SIG-M5 treated with dmso at 0.1 percent for 504 hours (cell line): ENCODE results near the gene C3orf85.
"Not testable (repeated sequence)": the region's sequence is repeated elsewhere in the genome, so short reads cannot be mapped to it uniquely, and the experiment has no call there.

Experiments used
- DNase-seq: peaks from one replicate; lab custom pipeline; 2025; ENCODE audit not compliant: unreplicated experiment; lab: John Stamatoyannopoulos, UW

The C3orf85 gene

GRCh38 chr3:109136523-109136922, at the start of gene C3orf85:
Gene C3orf85 (plus strand): TSS chr3:109136719. CDS start chr3:109136848, 129 bp downstream.
- DNase-seq: no peak

- DNase-seq: no peak
These were observed 47.3 kb upstream of the C3orf85 start for GRCh38 chr3:109089265-109089664.

- DNase-seq: no peak
These were observed 44.7 kb upstream of the C3orf85 start for GRCh38 chr3:109091846-109092245.

GRCh38 chr3:109093561-109093960, 43.0 kb upstream of the C3orf85 start:
- no peak for DNase-seq

GRCh38 chr3:109095166-109095565, 41.4 kb upstream of the C3orf85 start:
- DNase-seq: no peak

- DNase-seq: peak; percentile 36
These were observed 38.4 kb upstream of the C3orf85 start for GRCh38 chr3:109098079-109098644.

GRCh38 chr3:109109574-109109973, 26.9 kb upstream of the C3orf85 start:
- no peak for DNase-seq

- no peak for DNase-seq
These were observed 23.4 kb upstream of the C3orf85 start for GRCh38 chr3:109112946-109113760.

GRCh38 chr3:109114746-109115145, 21.8 kb upstream of the C3orf85 start:
- no peak for DNase-seq

- DNase-seq: no peak
These were observed 21.1 kb upstream of the C3orf85 start for GRCh38 chr3:109115451-109115850.

GRCh38 chr3:109116031-109116430, 20.5 kb upstream of the C3orf85 start:
- DNase-seq: no peak

GRCh38 chr3:109117939-109118338, 18.6 kb upstream of the C3orf85 start, which contains the start of gene MORC1:
Gene MORC1 (minus strand): TSS chr3:109118134. CDS start chr3:109118059, 75 bp downstream.
- DNase-seq: no peak

- DNase-seq: no peak
These were observed 17.9 kb upstream of the C3orf85 start for GRCh38 chr3:109118584-109118983.

GRCh38 chr3:109122690-109123089, 13.8 kb upstream of the C3orf85 start:
- peak; percentile 23 for DNase-seq

- no peak for DNase-seq
These were observed 10.6 kb upstream of the C3orf85 start for GRCh38 chr3:109125902-109126301.

GRCh38 chr3:109127553-109127952, 9.0 kb upstream of the C3orf85 start:
- DNase-seq: no peak

- DNase-seq: no peak
These were observed 5.2 kb upstream of the C3orf85 start for GRCh38 chr3:109131276-109131675.

- DNase-seq: no peak
These were observed 3.6 kb upstream of the C3orf85 start for GRCh38 chr3:109132801-109133473.

- not testable (repeated sequence) for DNase-seq
These were observed 3.1 kb upstream of the C3orf85 start for GRCh38 chr3:109133474-109133816.

GRCh38 chr3:109137761-109138160, 1.2 kb downstream of the C3orf85 start:
- DNase-seq: no peak

- DNase-seq: no peak
These were observed 3.8 kb downstream of the C3orf85 start for GRCh38 chr3:109140318-109140717.

- DNase-seq: no peak
These were observed 7.1 kb downstream of the C3orf85 start for GRCh38 chr3:109143646-109144045.
